Activated CD8-positive, alpha-beta memory T cell treated with anti-CD3 and anti-CD28 coated beads for 36 hours (primary cell): ENCODE measurements around the gene PYGM. TPM values are rescaled to one million over a fixed set of nuclear protein-coding genes. Genes with fewer than 3 reads are reported as not detected.

Experiments
- CTCF ChIA-PET: fragments of 350-600 bp; sonication (Branson Sonifier 250); formaldehyde crosslinking; loops from one replicate; lab custom pipeline; 2021; ENCODE audit warnings: antibody characterized with exemption; lab: Charles Lee
- POLR2A ChIA-PET: fragments of 350-600 bp; sonication (Branson Sonifier 250); formaldehyde crosslinking; loops from one replicate; lab custom pipeline; 2021; ENCODE audit warnings: antibody characterized with exemption; lab: Charles Lee
- total RNA-seq, 2 experiments: library from RNA; stranded (reverse); gene quantifications; one replicate each; pipeline ENCODE4 v1.2.3, GENCODE V29; 2021

Gene PYGM
- total RNA-seq, 2 experiments from 2014 or later = 0.95 to 0.99 TPM

DNA sequence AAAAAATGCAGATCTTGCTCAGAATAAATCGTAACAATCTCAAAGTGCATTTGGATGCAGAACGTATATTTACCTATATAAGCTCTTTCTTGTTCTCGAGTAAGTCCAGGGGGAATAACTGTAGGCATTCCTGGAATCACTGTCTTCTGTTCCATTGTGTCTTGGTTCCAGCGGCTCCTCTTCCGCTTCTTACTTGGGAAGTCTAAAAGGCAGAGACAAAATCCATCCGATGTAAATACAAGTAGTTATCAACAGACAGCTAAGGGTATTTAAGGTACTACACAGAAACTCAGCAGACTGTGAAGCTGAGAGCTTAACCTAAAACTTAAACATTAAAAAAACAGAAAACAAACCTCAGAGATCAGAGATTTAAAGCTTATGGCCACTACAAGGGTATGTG is 16.7 kb upstream of the PYGM start:
- ChIA-PET POLR2A (interaction anchor here (0.6 to 1.4 kb wide), 3 partner anchors 9 to 38 kb away, joined by 3 to 4 read pairs (median 3); no protein-coding TSS in a partner anchor), CTCF (interaction anchor here (0.6 to 2.6 kb wide), 4 partner anchors 8 to 68 kb away, joined by 4 to 9 read pairs (median 6); partner anchors contain the start of gene CDC42BPG)

DNA sequence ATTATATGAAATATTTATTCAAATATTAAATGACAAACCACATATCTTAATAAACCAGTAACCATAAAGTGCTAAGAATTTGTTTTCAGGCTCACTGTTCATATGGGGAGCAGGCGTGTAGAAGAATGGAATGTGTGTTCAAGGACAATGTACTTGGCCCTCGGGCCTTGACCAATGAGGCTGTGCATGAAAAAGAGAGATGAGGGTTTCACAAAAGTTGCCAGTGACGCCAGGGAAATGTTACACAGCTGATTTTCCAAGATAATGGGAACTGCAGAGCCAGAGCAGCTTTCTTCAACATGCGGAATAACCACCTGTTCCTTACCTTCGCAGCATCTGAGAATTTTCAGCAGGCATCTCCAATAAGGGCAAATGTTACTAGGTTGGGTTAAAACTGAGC is 14.4 kb upstream of the PYGM start:
- CTCF ChIA-PET = interaction anchor here (1.3 to 2.1 kb wide), 2 partner anchors 11 to 12 kb away, joined by 3 to 8 read pairs; no protein-coding TSS in a partner anchor
- POLR2A ChIA-PET = no interaction called here

DNA sequence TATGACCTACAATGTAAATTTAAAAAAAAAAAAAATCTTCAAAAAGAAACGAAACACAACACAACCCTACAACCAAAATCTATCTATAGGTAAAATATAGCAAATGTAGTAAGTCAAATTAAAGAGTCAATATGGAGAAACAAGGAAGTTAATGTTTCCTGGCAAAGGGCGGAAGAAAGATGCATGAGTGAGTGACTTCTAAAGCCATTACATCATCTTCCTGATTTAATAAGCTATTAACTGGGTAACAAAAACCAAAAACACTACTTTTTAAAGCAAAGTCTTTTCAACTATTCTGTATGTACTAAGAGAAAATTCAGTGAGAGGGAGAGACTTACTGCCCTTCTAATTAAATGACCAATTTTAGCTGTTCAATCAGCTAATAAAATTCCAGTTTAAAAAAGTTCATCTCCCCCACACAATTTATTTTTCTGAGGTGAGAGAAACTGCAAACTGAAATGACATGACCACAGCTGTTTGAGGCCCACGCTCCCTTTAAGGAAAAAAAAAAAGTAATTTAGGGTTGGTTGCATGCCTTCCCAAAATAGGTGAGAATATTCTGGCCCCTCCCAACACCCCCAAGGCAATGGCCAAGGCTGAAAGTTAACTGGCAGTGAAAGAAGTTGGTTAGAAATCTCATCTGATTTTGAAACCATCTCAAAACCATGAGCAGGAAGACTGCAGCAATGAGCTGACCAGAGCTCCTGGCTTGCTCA is 12.7 kb upstream of the PYGM start:
- POLR2A ChIA-PET = interaction anchor here (0.7 to 1.2 kb wide), 3 partner anchors 8 to 895 kb away, joined by 3 to 8 read pairs (median 4); no protein-coding TSS in a partner anchor
- CTCF ChIA-PET = interaction anchor here (1.0 to 1.2 kb wide), 2 partner anchors 12 to 84 kb away, joined by 4 read pairs; no protein-coding TSS in a partner anchor

DNA sequence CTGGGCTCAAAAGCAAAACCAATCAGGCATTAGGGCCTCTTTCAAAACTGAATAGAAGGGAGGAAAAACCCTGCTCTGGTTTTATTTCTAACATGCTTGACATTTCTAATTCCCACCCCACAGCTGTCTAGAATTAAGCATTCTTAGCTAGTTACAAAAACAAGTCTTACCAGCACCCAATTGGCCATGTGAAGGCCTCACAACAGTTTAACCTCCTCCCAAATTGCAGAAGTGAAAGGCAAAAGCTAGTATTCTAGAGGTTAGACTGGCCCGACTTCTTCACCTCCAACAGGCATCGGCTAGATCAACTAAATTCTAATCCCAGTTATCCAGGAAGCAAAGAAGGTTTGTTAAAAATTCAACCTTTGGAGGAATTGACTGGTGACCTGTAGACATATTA is 12.1 kb upstream of the PYGM start:
- CTCF ChIA-PET = interaction anchor here (1.0 kb wide), 2 partner anchors 11 to 27 kb away, joined by 3 to 4 read pairs; no protein-coding TSS in a partner anchor
- POLR2A ChIA-PET = interaction anchor here (0.7 to 1.2 kb wide), 2 partner anchors 8 to 895 kb away, joined by 3 to 8 read pairs; no protein-coding TSS in a partner anchor

DNA sequence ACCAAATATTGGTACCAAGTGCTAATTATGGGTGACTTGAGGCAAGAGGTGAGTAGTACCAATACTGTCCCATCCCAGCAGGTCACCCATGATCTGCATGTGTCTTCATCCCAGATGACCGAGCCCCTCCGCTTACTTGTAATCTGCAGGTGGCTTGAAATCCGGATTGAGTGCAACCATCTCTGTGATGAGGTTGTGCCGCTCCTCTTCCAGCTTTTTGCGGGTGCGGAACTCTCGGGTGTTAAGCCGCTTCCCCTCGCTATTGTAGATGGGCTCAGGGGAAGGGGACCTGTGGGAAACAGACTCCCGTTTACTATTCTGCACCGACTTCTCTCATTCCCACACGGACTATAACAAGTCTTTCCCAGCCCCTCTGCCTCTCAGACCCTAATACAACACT is 10.3 kb upstream of the PYGM start:
- CTCF ChIA-PET = interaction anchor here (1.2 to 1.7 kb wide), 2 partner anchors 8 to 28 kb away, joined by 3 to 6 read pairs; partner anchors contain the start of gene SF1
- POLR2A ChIA-PET = no interaction called here

DNA sequence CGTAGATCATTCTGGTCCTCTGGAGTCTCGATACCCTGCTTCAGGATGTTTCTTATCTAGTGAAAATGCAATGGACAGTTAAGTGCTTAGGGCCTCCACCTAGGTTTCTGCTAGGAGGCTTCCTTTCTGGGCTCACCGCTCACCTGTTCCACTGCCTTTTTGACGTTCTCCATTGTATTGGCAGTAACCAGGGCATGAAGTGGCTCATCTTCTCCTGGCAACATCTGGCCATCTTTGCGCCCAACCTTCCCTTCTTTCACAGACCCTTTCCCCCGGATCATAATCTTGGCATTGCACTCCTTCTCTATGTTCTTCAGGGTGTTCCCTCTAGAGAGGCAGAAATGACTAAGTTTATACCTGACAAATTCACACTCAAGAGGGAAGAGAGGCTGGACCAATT is 9.5 kb upstream of the PYGM start:
- ChIA-PET CTCF (interaction anchor here (1.0 to 1.2 kb wide), 2 partner anchors 9 to 26 kb away, joined by 3 to 4 read pairs; partner anchors contain the start of gene SF1), POLR2A (no interaction called here)

DNA sequence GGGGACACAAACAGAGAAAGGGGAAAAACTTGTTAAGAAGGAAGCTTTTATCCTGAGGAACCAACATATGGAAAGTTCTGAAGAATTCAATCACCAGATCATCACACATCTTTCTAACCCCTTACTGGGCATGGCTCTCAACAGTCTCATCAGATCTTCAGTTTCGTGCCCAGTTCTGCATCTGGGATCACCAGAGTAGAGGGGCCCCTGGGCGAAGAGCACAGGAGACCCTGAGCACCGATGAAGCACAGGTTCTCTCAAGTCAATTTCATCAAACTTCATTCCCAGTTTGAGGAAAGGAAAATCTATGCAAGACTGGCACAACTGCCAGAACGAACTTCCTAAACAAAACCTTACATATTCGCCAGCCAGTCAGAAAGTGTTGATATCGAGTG is 8.5 kb upstream of the PYGM start:
- POLR2A ChIA-PET = no interaction called here
- CTCF ChIA-PET = interaction anchor here (0.5 to 1.8 kb wide), 6 partner anchors 8 to 1903 kb away, joined by 3 to 8 read pairs (median 4); no protein-coding TSS in a partner anchor

DNA sequence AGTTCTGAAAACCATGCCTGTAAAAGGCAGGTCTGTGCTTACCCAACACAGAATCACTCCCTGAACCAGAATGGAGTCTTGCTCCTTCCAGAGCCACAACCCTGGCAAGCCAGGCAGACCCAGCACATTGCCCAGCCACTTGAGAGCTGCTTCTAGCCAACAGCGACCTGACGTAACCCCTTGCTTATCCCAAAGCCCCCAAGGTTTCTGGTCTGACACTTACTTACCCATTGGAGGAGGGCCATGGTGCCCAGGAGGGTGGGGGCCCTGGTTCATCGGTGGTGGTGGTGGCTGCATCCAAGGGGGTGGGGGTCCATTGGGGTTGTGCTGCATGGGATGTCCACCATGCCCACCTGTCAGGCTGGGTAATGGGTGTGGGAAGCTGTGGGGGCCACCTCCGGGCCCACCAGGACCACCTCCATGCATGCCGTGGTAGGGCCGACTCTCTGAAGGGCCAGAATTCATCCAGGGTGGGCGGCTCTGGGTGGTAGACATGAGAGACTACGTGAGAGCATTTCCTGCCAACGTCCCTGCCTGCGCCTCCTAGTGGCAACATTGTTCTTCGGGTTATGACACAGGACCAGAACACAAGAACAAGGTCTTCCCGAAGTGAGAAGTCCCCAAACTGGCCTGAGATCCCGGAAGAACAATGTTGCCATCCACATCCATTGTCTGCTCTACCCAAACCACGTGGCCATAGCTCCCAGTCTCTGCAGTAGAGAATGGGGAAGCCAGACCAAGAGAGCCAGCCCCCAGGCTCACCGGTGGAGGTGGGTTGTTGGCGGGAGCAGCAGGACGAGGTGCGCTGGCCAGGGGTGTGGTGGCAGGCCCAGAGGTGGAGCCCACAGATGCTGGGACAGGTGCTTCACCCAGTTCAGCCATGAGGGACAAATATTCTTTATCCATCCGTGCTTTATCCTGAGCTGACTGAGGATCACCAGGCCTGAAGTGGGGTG is 7.8 kb upstream of the PYGM start:
- ChIA-PET CTCF (interaction anchor here (0.5 to 1.8 kb wide), 8 partner anchors 9 to 1902 kb away, joined by 3 to 8 read pairs (median 4); no protein-coding TSS in a partner anchor), POLR2A (no interaction called here)

DNA sequence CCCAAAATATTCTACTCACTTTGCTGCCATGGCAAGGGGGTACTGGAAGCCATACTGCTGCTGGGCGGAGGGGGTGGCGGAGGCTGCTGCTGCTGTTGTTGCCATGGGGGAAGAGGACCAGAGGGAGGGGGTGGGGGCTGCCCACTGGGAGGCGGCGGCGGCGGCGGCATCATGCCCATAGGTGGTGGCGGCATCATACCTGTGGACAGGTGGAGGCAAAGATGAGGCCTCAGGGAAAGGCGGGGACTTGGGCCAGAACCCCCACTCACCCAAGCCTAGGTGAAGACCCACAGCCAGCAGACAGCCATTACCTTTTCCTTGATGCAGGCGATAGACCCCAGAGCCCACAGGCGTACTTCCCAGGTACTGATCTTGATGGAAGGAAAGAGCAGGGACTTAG is 7.1 kb upstream of the PYGM start:
- POLR2A ChIA-PET = no interaction called here
- CTCF ChIA-PET = interaction anchor here (0.7 to 2.5 kb wide), 4 partner anchors 9 to 289 kb away, joined by 3 to 9 read pairs (median 6); no protein-coding TSS in a partner anchor

DNA sequence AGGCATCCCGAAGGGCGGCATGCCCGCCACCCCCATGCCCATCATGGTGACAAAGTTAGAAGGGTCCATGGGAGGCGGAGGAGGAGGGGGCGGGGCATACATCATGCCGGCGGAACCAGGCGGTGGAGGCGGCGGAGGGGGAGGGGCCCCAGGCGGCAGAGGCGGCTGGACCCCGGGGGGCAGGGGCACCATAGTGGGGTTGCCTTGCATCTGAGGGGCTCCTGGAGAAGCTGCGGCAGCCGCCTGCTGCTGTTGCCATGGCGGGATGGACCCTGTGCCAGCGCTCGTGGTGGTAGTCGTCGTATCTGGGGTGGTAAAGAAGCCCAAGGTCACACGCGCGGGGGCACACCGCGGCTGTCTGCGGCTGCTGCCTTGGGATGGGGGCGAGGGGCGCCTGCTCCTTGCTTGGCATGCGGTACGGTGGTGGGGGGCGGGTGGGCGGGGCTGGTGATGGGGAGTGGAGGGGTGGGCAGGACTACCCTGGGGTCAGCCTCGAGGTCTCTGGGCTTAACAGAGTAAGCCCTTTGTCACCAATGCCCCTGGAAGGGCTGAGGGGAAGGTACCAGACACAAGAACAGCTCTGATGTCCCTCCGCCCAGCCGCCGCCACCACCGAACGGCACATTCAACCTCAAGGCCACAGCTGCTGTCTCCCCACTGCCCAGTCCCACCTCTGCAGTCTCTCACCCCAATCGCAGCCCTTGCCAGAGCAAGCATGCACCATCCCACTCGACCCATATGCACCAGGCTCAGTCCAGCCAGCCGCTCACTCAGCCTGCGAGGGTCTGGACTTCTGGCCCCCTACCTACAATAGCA is 6.3 kb upstream of the PYGM start:
- CTCF ChIA-PET = interaction anchor here (2.5 kb wide), 1 partner anchor 10 kb away, joined by 9 read pairs; no protein-coding TSS in a partner anchor
- POLR2A ChIA-PET = no interaction called here

DNA sequence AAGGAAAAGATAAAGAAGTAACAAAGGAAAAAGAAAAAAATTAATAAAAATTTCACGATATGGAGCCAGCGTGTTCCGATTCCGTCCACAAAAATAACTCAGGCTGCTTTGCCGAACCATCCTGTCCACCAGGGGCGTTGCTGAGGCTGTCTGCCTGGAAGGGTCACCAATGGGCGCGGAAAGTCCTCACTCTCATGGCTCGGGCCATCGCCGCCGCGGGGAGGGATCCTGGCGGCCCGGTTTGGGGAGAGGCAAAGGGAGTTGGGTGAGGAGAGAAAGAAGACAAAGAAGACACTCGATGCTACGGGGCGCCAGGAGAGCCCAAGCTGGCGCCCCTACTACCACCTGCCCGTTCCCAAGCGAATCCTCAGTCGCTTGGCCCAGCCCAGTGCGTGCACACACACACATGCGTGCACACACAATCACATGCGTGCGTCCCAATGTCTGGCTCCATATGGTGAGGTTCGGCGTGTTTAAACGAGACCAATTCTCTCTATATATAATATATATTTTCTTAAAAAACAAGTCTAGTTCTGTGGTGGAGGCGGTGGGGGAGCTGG is 5.6 kb upstream of the PYGM start:
- ChIA-PET POLR2A (no interaction called here), CTCF (interaction anchor here (1.1 to 2.5 kb wide), 2 partner anchors 10 to 21 kb away, joined by 6 to 9 read pairs; partner anchors contain the start of gene RASGRP2)

DNA sequence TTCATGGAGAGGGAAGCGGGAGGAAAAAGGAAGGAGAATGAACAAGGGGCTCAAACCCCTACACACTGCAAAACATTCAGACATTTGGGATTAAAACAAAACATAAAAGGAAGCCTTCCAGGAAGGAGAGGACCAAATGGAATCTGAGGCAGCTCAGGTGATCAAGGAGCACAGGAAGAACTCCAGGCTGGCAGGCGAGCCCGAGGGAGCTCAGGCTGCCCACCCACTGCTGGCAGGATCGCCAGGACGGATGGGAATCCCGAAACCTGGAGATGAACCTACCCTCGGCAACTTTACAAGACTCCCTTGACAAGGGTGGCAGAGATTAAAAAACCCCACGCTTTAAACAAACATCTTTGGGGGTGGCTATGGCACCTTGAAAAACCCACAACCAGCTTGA is 5.0 kb upstream of the PYGM start:
- POLR2A ChIA-PET = interaction anchor here (0.6 to 1.4 kb wide), 3 partner anchors 8 to 14 kb away, joined by 3 to 8 read pairs (median 3); partner anchors contain the start of gene SF1
- CTCF ChIA-PET = interaction anchor here (1.1 to 2.5 kb wide), 3 partner anchors 11 to 20 kb away, joined by 3 to 9 read pairs (median 6); partner anchors contain the start of gene RASGRP2

DNA sequence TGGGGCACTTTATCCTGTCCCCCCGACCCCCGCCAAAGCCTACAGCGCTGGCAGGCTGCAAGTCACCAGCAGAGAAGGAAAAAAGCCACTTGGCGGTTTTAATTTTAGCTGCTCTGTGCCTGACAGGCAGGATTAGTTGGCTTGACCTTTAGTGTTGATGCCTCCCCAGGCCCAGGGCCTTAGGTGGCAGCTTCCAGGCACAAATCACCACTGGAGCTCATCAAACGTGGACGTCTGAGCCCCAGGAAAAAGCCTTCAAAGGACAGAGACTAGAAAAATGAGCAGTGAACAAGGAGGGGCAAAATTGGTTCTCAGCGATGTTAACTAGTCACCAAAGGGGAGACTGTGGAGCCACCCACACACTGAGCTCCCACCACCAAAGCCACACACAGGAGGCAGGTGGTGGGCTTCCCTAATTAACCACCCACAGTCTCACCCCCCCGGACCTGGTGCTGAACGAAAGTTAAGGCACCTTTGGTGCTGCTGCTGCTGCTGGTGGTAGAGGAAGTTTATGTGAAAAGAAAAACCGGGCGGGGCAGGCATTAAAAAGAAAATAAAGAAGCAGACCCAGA is 4.4 kb upstream of the PYGM start:
- CTCF ChIA-PET = interaction anchor here (0.7 to 1.9 kb wide), 4 partner anchors 11 to 20 kb away, joined by 3 to 8 read pairs (median 6); partner anchors contain the start of gene RASGRP2
- POLR2A ChIA-PET = interaction anchor here (0.6 to 1.4 kb wide), 4 partner anchors 8 to 20 kb away, joined by 3 to 8 read pairs (median 4); partner anchors contain the start of genes RASGRP2 and SF1

DNA sequence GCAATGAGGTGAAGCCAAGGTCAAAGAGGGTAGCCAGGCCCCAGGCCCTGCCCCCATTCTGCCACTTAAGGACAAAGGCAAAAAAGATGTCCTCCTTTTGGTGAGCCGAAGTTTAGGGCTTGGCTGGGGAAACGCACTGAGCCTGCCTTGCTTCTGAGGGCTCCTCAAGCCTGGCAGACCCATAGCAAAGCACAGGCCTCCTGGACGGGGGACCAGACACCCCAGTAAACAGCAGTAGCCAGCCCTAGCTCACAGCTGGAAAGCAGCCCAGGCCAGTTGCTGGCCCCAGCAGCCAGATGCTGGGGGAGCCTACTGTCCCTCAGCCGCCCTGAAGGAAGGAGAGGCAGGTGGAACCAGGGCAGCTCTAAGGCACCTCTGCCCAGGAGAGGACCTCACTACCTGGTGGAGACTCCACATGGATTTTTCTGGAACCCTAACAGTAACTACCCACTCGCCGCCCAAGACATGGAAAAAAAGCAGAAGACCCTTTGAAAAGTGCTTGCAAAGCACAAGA is 3.8 kb upstream of the PYGM start:
- ChIA-PET POLR2A (interaction anchor here (1.0 to 1.4 kb wide), 3 partner anchors 8 to 19 kb away, joined by 3 to 8 read pairs (median 4); partner anchors contain the start of gene RASGRP2), CTCF (interaction anchor here (0.7 to 1.9 kb wide), 5 partner anchors 11 to 21 kb away, joined by 3 to 8 read pairs (median 4); partner anchors contain the start of gene RASGRP2)

DNA sequence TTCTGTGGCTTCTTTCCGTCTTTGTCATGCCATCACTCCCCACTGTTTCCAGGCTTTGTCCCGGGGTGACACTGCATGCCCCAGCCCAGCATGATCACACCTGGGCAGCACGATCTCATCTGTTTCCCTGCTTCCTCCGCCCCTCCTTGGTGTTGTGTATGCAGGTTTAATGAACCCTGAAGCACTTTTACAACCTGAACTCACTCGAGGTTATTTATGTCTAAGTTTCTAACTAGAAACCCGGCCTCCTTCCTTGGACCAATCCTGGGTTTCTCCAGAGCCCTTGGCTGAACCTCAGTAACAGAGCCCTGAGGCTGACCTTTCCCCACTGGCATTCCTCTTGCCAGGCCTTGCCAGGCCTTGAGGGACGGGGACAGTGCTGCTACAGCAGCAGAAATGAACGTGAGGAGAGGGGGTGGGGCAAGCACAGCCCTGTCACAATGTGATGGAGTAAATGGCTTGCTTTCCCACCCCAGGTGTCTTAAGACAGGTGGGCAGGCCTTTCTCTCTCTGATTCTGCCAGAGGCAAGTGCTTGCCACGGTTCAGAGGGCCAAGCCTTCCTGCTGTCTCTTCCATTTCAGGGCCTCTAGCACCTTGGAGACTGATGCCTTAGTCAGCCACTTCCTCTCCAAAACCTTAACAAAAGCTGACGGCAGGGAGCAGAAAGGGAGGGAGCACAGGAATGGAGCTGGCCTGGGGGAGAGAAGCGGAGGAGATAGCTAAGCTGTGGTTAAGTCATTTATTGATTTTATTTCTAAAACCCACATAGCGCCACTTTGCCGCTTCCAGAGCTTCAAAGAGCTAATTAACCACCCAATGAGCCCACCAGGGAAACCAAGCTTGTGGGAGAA is 3.1 kb upstream of the PYGM start:
- POLR2A ChIA-PET = interaction anchor here (0.7 to 1.2 kb wide), 4 partner anchors 10 to 445 kb away, joined by 3 to 5 read pairs (median 4); partner anchors contain the start of genes PRDX5, RASGRP2, SF1 and TRMT112

More for the DNA sequence above, 3.1 kb upstream of the PYGM start:
- CTCF ChIA-PET = interaction anchor here (0.8 to 1.9 kb wide), 3 partner anchors 12 to 21 kb away, joined by 3 to 8 read pairs (median 8); partner anchors contain the start of gene RASGRP2
